Retinal pigment epithelial cell (primary cell): ENCODE data around the gene CAPN1.

ENCODE experiments used
- DNase-seq: peaks from one replicate; pipeline ENCODE4 v3.0.0-alpha.2; 2010; ENCODE audit warnings: low read depth
- H3K4me3 ChIP-seq: 2 replicates; pipeline ENCODE4 v1.5.1; 2011; ENCODE audit warnings: mild to moderate bottlenecking, low read length, control low read depth, moderate library complexity
- TF ChIP-seq, protein P1 (sequence below): conservative IDR thresholded peaks from 2 replicates; pipeline ENCODE4 v1.5.1; 2011; ENCODE audit warnings: low read depth, low read length, control low read depth, inconsistent platforms

The CAPN1 gene

GRCh38 chr11:65218446-65218845, 36.7 kb downstream of the CAPN1 start:
- no peak overlapping the region for H3K4me3 ChIP-seq
- DNase-seq, result no peak
- TF ChIP-seq, protein P1, sequence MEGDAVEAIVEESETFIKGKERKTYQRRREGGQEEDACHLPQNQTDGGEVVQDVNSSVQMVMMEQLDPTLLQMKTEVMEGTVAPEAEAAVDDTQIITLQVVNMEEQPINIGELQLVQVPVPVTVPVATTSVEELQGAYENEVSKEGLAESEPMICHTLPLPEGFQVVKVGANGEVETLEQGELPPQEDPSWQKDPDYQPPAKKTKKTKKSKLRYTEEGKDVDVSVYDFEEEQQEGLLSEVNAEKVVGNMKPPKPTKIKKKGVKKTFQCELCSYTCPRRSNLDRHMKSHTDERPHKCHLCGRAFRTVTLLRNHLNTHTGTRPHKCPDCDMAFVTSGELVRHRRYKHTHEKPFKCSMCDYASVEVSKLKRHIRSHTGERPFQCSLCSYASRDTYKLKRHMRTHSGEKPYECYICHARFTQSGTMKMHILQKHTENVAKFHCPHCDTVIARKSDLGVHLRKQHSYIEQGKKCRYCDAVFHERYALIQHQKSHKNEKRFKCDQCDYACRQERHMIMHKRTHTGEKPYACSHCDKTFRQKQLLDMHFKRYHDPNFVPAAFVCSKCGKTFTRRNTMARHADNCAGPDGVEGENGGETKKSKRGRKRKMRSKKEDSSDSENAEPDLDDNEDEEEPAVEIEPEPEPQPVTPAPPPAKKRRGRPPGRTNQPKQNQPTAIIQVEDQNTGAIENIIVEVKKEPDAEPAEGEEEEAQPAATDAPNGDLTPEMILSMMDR, result no peak

DNA sequence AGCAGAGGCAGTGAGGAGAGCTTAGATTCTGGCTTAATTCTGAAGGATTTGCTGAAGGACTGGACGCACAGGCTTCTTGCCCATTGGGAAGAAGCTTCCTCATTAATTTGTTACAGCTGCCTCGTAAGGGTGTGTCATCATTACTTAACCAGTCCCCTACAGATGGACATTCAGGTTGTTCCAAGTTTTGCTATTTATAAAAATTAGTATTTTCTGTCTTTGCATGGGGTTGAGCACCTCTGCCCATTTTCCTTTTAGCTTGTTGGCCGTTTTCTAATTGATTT, 38.1 kb downstream of the CAPN1 start:
- TF ChIP-seq, protein P1, result no peak
- H3K4me3 ChIP-seq, result no peak overlapping the region
- DNase-seq, result no peak

GRCh38 chr11:65221026-65221425, 39.3 kb downstream of the CAPN1 start:
- TF ChIP-seq, protein P1, result no peak
- no peak overlapping the region for H3K4me3 ChIP-seq
- no peak for DNase-seq

- TF ChIP-seq, protein P1, result no peak
- DNase-seq, result no peak
- H3K4me3 ChIP-seq, result no peak overlapping the region
Measured at GRCh38 chr11:65223011-65223410, 41.3 kb downstream of the CAPN1 start.

GRCh38 chr11:65224930-65225278, 43.2 kb downstream of the CAPN1 start:
- no peak overlapping the region for H3K4me3 ChIP-seq
- DNase-seq, result peak; percentile 38
- TF ChIP-seq, protein P1, result no peak

DNA sequence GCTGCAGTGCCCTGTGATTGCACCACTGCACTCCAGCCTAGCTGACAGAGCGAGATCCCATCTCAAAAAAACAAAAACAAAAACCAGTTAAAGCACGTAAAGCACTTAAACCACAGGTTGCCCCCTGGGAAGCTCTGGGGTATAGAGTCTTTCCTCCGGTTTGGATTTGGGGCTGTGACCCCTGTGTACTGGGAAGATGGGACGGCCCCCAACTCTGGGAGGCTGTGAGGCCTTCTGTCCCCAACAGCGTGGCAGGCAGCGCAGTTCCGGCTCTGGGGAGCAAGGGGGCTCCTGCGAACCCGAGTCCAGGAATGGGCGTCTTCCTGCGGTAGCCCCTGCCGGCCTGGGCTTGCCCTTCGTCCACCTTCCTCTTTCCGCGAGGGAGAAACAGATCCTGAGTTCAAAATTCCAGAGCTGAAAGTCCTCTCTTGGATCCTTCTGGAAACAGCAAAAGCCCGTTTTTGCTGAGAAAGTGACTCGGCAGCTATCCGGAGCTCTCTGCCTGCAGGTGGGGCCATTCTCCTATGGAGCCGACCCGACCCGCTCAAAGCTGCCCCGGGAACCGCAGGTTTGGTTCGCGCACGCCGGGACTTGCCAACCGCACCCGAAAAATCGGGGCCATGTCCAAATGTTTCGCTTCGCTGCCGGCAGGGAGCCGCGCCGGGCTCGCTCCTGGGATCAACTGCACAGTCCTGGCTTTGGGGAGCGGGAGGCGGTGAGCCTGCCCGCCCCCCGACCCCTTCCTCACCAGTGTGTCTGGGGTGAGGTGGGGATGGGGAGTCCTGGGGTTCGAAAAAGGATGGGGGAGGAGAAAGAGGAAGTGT, 43.8 kb downstream of the CAPN1 start:
- H3K4me3 ChIP-seq, result peak overlapping the region; percentile 47
- DNase-seq, result no peak
- TF ChIP-seq, protein P1, result peak; percentile 55

- TF ChIP-seq, protein P1, result no peak
- peak overlapping the region; percentile 47 for H3K4me3 ChIP-seq
- no peak for DNase-seq
Measured at GRCh38 chr11:65226103-65226442, 44.3 kb downstream of the CAPN1 start.
